ENCODE results near the gene DGKE.

The DGKE gene

GRCh38 chr17:56807723-56808122 is 26.2 kb upstream of the DGKE start (continued):
- no peak for TF ChIP-seq FEZF1 (tag by site-specific recombination; IDR thresholded peaks at IDR 0.05)
- no peak for TF ChIP-seq YY1 (tag by site-specific recombination; IDR thresholded peaks at IDR 0.05)
- TF ChIP-seq ZNF335 (tag by site-specific recombination; conservative IDR thresholded peaks at IDR 0.05): no peak
- TF ChIP-seq ZNF121 (tag by site-specific recombination; IDR thresholded peaks at IDR 0.05): 0 out of 2 replicates have a peak, but pooled peaks have one; percentile 24
- peak; percentile 47; the same call in 1 of the 2 replicates for TF ChIP-seq ZNF140 (tag by site-specific recombination; IDR thresholded peaks at IDR 0.05)
- TF ChIP-seq ZNF138 (tag by site-specific recombination; IDR thresholded peaks at IDR 0.05; ENCODE audit: borderline replicate concordance): no peak
- no peak for TF ChIP-seq KLF10 (tag by site-specific recombination; IDR thresholded peaks at IDR 0.05)
- no peak for TF ChIP-seq ZNF148 (tag by site-specific recombination; IDR thresholded peaks at IDR 0.05; ENCODE audit: borderline replicate concordance)
- no peak for TF ChIP-seq ZFP41 (tag by site-specific recombination; IDR thresholded peaks at IDR 0.05; ENCODE audit: borderline replicate concordance)
- TF ChIP-seq HOXA7 (CRISPR knock-in tag; IDR thresholded peaks at IDR 0.05; ENCODE audit: borderline replicate concordance): no peak
- TF ChIP-seq ZNF776 (tag by site-specific recombination; IDR thresholded peaks at IDR 0.05; ENCODE audit: borderline replicate concordance): no peak
- TF ChIP-seq REST (tag by site-specific recombination; IDR thresholded peaks at IDR 0.05): peak; percentile 55; the same call in 1 of the 2 replicates
- no peak for TF ChIP-seq MZF1 (tag by site-specific recombination; IDR thresholded peaks at IDR 0.05; ENCODE audit: borderline replicate concordance)

- ChIA-PET POLR2A (no interaction called here), CTCF (no interaction called here)
- no peaks in the 10 kb centered on the region for H3K36me3 ChIP-seq (ENCODE audit: control insufficient read depth in 2 of 2, insufficient read depth in 1 of 2, low read length in 2 of 2)
- TF ChIP-seq KLF7 (tag by site-specific recombination; IDR thresholded peaks at IDR 0.05; ENCODE audit: borderline replicate concordance) (no peak), ZNF214 (tag by site-specific recombination; IDR thresholded peaks at IDR 0.05; ENCODE audit: borderline replicate concordance) (no peak), ZNF114 (tag by site-specific recombination; IDR thresholded peaks at IDR 0.05) (no peak), GLIS1 (tag by site-specific recombination; IDR thresholded peaks at IDR 0.05) (no peak), SCRT2 (tag by site-specific recombination; IDR thresholded peaks at IDR 0.05) (no peak), ZBTB6 (tag by site-specific recombination; IDR thresholded peaks at IDR 0.05) (no peak), FEZF1 (tag by site-specific recombination; IDR thresholded peaks at IDR 0.05) (peak; percentile 66; the same call in 1 of the 2 replicates)
- H3K9me3 ChIP-seq (ENCODE audit: control insufficient read depth, insufficient read depth, low read depth, low read length): no peaks in the 10 kb centered on the region
- H3K4me3 ChIP-seq (ENCODE audit: low read depth, low read length): no peak overlapping the region
- H3K27ac ChIP-seq (ENCODE audit: extremely low read depth, low read depth, low read length): no peak overlapping the region
- no peaks in the 10 kb centered on the region for H3K4me1 ChIP-seq (ENCODE audit: control insufficient read depth, insufficient read depth, low read length)
Observed at GRCh38 chr17:56808503-56808902, 25.4 kb upstream of the DGKE start.

Data from HEK293 (cell line).